Stimulated activated CD8-positive, alpha-beta memory T cell treated with anti-CD3 and anti-CD28 coated beads, Interleukin-12 subunit alpha, Interleukin-12 subunit beta, amount 100 ng/mL, for 24 hours (primary cell): ENCODE measurements around the gene SERTAD3.
"Not testable (repeated sequence)": the region's sequence is repeated elsewhere in the genome, so short reads cannot be mapped to it uniquely, and the experiment has no call there.

ENCODE experiments used
- DNase-seq: peaks from one replicate; pipeline ENCODE4 v3.0.0-alpha.2; 2020; ENCODE audit errors: extremely low read depth

SERTAD3 gene

DNA sequence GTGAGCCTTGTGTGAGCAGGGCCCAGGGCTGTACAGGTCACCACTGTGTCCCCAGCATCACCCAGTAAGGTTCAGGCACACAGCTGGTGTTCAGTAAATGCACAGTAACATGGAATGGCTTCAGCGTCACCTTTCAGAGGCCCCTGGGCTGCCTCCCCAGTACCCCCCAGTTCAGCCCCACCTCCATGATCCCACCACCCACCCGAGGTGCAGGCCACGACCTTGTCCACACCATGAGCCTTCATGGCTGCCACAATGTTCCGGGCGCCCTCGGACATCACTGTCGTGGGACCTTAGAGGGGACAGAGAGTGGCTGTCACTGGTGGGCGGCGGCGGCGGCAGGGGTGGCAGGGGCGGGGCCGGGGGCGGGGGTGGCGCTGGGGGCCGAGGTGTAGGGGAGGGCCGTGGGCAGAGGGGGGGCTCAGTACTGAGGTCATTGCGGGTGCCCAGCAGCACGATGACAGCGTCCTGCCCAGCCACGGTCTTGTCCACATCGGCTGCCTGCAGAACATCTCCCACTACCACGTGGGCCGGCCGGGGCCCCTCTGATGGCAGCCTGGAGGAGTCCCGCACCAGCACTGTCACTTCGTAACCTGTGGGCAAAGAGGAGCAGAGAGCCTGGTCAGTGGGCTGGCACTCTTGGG lies 13.9 kb upstream of the SERTAD3 start:
- DNase-seq: no peak

DNA sequence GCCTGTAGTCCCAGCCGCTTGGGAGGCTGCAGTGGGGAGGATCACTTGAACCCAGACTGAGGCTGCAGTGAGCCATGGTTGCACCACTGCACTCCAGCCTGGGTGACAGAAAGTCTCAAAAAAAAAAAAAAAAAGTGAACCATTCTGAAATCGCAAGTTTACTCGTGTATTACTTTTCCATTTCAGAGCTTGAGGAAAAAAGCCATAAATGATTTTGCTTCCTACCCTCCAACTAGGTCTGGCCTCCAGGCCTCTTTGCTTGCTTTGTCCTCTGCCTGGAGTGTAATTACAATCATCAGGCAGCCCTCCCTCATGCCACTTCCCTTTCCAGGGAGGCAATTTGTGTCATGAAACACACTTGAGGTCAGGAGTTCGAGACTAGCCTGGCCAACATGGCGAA lies 12.9 kb upstream of the SERTAD3 start:
- no peak for DNase-seq

DNA sequence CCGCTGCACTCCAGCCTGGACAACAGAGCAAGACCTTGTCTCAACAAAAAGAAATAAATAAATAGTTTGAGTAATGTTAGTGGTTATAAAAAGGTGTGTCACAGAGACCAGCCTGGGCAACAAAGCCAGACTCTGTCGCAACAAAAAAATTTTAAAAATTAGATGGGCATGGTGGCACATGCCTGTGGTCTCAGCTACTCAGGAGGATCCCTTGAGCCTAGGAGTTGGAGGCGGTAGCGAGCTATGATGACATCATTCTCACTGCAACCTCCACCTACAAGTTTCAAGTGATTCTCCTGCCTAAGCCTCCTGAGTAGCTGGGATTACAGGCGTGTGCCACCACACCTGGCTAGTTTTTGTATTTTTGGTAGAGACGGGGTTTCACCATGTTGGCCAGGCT lies 9.8 kb upstream of the SERTAD3 start:
- not testable (repeated sequence) for DNase-seq

DNA sequence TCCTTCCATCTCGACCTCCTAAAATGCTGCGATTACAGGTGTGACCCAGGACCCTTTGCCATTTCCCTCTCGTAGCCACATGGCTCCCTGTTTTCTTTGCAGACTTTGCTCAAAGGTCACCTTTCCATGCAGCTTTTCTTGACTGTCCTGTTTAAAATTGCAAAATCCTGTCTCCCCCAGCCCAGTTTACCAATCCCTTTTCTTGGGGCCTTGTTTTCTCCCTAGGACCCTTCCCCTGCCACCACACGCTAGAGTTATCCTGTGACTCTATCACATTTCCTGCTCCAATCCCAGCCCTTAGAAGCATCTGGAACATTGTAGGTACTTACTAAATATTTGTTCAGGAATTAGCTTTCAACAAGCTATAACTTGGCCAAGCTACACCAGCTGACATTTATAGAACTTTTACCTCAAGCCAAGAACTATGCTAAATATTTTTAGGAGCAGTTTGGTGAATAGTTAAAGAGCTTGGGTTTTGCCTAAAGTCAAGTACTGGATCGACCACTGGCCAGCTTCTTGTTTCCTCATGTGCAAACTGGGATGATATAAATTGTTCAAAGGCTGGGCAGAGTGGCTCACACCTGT lies 9.1 kb upstream of the SERTAD3 start:
- DNase-seq: no peak

DNA sequence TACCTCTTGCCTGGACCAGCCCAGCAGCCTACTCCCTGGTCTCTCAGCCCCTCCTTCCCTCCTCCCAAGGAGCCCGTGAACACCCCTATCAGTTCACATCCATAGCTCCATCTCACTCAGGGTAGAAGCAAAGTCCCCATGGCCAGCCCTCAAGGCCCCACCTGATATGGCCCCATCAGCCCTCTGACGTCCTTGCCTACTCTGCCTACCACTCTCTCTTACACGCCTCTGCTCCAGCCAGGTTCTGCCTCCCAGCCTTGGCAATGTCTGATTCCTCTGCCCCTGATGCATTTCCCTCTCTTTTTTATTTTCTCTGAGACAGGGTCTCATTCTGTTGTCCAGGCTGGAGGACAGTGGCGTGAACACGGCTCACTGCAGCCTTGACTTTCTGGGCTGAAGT lies 7.9 kb upstream of the SERTAD3 start:
- no peak for DNase-seq

DNA sequence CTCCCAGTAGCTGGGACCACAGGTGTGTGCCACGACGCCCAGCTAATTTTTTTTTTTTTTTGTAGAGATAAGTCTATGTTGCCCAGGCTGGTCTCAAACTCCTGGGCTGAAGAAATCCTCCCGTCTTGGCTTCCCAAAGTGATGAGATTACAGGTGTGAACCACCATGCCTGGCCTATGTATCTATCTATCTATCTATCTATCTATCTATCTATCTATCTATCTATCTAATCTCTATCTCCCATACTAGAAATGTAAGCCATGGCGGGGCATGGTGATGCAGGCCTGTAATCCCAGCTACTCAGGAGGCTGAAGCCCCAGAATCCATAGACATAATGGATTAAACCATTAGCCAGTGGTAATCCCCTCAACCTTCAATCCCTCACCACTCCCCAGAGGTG lies 6.5 kb upstream of the SERTAD3 start:
- DNase-seq: no peak

DNA sequence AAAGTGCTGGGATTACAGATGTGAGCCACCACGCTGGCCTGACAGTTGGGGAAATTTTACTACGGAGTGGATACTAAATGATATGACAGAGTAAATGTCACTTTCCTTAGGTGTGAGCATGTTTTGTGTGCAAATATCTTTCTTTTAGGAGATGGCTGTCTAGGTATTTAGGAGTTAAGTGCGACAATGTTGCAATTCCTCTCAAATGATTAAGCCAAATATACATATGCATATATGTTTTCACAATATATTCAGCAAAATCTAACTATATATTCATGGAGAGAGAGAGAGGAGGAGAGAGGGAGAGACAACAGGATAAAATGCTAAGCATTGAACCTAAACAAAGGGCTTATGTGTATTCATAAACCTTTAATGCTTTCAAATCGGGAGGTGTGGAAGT lies 5.4 kb upstream of the SERTAD3 start:
- DNase-seq: no peak

DNA sequence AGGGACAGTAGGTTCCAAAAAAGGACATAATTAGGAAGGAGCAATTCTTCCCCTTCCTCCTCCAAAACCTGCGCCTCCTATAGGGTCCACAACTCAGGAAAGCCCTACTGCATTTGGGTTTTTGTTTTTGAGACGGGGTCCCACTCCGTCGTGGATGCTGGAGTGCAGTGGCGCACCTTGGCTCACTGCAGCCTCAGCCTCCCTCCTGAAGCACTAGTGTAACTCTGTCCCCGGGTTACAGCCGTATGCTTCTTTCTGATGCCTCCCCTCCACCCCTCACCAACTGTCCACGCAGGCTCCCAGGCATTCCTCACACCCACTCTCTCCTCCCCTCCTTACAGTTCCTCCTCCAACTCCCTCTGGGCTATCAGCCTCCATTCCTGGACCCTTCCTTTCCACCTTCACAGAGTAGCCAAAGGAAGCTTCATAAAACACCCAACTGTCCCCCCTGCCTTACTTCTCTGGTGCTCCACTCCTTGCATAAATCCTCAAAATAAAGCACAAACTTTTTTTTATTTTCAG lies 2.2 kb upstream of the SERTAD3 start:
- no peak for DNase-seq

DNA sequence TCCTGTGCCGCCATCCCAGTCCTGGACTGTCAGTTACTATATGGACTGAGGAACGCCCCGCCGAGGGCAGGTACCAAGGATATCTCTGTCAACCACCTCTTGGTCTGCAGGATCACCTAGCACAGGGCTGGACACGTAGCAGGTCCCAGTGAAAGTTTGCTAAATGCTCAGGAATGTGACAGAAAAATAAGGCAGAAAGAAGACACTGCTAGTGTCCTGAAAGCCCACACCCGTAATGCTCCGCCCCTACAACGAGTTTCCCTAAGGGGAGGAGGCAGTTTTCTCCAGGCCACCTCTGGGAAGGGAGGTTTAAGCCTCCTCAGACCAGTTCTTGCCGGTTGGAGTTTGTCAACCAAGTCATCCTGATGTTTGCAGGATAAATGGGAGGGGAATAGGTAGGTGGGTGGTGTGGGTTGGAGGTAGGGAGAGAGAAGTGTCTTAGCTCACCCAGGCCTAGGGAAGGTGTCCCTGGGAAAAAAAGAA lies 1.7 kb upstream of the SERTAD3 start:
- no peak for DNase-seq

DNA sequence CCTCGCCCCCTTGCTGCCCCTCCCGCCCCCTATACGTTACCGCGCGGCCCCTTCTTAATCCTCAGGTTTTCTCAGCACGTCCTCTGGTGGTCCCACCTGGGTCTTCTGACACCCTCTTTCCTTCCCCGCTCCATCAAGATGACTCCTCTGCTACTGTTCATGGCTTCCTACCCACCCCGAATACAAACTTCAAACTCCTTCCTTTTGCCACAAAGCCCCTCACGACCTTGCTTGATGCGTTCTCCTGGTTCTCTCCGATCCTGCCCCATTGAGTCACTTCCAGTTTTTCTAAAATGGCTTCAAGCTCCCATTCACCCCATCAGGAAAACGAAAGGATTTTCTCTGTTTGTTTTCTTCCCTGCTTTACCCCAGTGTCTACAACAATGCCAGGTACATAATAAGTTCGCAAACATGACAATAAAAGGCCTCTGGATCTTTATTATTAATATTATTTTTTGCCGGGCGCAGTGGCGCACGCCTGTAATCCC lies 734 bp upstream of the SERTAD3 start:
- DNase-seq: no peak

DNA sequence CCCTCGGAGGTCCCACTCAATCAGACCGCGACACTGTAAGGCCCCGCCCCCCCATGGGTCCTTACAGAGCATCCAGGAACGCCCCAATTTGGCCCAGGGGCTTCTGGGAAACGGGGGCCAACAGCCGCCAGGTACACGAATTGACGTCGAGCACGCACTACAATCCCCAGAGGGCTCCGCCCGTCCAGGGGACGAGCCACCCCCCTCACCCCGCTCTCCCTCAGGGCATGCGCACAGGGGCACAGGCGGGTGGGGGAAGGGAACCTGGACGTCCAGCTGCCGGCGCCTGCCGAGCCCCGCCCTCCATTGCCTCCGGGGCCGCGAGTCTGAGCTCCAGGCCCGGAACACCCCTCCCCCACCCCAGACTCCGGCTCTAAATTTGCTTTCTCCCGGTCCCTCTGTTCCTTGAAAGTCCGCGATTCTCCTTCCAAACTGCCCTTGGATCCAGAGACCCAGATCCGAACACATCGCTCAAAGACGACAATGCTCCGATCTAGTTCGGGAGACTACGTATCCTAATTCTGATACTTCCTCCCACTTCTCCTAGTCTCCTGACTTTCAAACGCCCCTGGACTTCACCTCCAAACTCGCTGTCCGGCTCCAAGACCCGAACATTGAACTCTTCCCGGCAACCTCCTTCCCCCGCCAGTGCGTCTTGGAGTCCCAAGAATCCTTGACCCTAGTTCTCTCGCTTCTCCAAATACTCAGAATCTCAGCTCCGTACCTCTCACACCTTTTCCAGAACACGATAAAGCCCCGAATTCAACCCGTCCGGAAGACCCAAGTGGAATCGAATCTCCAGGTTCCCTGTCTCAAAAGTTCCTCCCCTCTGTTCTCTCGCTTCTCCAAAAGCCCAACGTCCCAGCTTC lies 770 bp downstream of the SERTAD3 start:
- DNase-seq: peak; percentile 99

DNA sequence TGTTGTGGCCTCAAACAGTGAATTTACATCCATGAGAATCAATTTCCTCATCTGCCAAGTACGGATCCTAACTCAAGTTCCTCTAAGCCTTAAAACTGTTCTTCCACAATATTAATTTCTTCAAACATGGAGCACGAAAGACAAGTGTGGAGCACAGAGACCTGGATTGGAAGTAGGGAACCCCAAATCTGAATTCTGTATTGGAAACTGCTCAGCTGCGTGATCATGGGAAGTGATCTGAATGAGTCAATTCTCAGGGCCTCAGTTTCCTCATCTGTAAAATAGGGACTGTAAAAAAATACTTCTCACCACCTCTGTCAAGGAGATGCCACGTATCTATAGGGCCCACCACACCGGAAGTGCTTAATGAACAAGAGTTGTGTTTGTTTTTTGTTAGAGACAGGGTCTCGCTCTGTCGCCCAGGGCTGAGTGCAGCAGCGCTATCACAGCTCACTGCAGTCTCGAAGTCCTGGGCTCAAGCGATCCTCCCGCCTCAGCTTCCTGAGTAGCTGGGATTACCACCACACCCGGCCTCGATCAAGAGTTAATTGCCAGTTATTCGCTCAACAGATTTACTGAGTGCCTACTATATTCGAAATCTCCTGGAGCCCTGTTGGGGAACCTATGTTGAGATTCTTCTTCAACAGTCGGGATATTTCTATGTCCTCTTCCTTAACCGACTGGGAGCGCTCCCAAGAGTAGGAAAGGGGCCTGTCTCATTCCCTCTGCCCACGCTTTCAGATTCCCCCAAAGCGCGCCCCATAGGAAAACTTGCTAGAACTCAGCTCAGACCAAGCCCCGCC lies 1.6 kb downstream of the SERTAD3 start:
- DNase-seq: no peak

DNA sequence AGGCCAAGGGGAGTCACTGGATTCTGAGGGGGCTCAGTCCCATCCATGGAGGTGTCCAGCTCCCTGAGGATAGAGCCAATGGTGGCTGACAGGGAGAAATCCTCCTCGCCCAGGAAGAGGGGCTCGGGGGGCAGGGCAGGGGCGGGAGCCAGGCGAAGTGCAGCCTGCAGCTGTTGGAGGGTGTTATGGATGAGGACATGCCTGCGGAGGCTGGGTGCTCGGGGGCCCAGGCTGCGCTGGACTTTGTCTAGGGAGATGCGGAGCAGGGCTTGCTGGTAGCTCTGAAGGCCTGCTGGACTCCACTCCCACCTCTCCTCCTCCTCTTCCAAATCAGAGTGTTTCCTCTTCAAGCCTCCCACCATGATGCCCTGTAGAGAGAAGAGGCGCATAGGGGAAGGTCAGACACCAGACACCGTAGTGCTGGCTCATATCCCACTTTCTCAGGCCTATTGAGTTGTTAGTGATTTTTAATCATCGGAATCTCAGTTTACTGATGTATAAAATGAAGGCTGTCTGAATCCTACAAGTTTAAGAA lies 2.3 kb downstream of the SERTAD3 start:
- DNase-seq: no peak

DNA sequence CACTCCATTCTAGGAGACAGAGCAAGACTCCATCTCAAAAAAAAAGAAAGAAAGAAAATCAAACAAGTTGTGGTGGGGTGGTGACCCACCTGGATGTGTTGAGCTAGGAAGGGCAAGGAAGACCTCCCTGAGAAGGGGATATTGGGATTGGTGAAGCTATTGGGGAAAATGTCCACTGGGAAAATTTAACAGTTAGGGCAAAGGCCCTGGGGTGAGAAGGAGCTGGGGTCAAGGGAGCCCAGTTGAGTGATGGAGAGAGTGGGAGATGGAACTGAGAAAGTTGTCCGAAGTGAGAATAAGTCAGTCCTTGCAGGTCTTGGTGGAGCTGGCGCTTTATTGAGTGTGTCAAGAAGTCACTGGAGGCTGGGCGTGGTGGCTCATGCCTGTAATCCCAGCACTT lies 5.9 kb downstream of the SERTAD3 start:
- DNase-seq: no peak

DNA sequence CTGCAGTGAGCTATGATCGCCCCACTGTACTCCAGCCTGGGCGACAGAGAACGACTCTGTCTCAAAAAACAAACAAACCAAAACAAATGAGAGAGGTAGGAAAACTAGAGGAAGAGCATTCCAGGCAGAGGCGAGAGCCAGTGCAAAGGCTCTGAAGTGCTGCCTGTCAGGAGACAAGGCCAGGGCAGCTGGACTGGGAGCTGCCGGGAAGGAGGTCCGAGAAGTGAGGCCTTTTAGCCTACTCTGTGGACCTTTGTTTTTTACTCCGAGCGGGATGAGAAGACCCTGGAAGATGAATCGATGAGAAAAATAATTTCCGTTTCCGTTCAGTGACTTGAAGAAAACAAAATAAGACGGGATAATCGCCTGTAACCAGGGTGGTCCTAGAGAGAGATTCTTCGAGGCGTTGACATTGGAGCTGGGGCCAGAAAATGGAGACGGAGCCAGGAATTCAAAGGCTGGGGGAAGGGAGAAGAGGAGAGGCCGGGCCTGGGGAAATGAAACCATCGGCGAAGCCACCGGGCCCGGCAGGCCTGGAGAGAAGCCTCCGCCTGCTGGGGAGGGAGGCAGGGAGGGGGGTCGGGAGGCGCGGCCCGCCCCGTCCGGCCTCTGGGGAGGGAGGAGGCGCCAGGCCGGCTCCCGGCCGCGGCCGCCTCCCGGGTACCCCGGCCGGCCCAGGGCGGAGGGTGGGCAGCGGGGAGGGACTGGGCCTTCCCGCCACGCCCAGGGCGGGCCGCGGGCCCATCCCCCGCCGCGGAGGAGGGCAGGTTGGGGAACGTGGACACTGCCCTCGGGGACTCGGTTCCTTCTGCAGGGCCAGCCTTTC lies 10.5 kb downstream of the SERTAD3 start:
- DNase-seq: no peak

DNA sequence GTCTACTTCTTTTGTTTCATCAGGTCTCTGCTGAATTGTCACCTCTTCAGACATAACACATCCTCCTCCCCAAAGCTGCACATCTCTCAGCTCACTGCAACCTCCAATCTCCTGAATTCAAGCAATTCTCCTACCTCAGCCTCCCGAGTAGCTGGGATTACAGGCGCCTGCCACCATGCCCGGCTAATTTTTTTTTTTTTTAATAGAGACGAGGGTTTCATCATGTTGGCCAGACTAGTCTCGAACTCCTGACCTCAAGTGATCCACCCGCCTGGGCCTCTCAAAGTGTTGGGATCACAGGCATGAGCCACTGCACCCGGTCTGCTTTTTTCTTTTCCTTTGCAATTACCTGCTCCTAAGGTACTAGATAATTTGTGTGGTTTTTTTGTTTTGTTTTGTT lies 11.4 kb downstream of the SERTAD3 start:
- not testable (repeated sequence) for DNase-seq

DNA sequence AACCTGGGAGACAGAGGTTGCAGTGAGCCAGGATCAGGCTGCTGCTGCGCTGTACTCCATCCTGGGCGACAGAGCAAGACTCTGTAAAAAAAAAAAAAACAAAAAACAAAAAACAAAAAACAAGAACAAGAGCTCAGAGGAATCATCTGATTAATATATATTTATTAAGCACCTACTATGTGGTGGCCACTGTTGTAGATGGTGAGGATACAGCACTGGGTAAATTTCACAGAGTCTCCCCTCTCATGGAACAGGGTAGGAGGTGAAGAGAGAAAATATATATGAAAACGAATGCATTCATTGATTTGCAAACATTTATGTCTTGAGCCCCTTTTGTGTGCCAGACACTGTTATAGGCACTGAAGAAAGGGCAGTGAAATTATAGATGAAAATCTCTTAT lies 12.4 kb downstream of the SERTAD3 start:
- DNase-seq: no peak

DNA sequence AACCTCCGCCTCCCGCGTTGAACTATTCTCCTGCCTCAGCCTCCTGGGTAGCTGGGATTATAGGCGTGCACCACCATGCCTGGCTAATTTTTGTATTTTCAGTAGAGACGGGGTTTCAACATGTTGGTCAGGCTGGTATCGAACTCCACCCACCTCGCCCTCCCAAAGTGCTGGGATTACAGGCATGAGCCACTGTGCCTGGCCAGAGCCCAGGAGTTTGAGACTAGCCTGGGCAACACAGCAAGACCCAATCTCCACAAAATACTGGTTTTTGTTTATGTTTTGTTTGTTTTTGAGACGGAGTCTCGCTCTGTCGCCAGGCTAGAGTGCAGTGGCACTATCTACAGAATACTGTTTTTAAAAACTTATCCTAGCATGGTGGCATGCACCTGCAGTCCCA lies 13.9 kb downstream of the SERTAD3 start:
- DNase-seq: not testable (repeated sequence)

DNA sequence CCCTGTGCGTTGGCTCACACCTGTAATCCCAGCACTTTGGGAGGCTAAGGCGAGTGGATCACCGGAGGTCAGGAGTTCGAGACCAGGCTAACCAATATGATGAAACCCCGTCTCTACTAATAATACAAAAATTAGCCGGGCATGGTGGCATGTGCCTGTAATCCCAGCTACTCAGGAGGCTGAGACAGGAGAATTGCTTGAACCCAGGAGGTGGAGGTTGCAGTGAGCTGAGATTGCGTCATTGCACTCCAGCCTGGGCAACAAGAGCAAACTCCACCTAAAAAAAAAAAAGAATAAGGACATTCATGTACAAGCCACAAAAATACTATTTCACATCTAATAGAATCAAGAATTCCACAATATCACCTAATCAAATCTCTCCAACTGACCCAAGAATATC lies 15.9 kb downstream of the SERTAD3 start:
- DNase-seq: not testable (repeated sequence)
